Stimulated activated naive B cell treated with anti-CD40 and anti-IgM and Interleukin-4, amounts not matched to agents 10 μg/mL and 1 μg/mL and 100 μg/mL, for 72 hours (primary cell): ENCODE data around the gene MYL2.

Experiments used
- ATAC-seq, 2 donors: fragments of 150-1000 bp; cut with Tn5 transposase; replicated peaks; 2 replicates each; pipeline ENCODE4 v1.10.0; 2021; ENCODE audit warnings: moderate library complexity in 1 of 2
- DNase-seq: peaks from one replicate; pipeline ENCODE4 v3.0.0; 2021
- H3K27ac Mint-ChIP-seq: one replicate; pipeline ENCODE4 v1.8.0; 2022; ENCODE audit warnings: mild to moderate bottlenecking, mixed read lengths
- H3K27me3 Mint-ChIP-seq, 2 donors: one replicate each; pipeline ENCODE4 v1.8.0; 2022; ENCODE audit warnings: mixed read lengths in 2 of 2
- H3K36me3 Mint-ChIP-seq, 2 donors: one replicate each; pipeline ENCODE4 v1.8.0; 2022; ENCODE audit warnings: mixed read lengths in 2 of 2, mild to moderate bottlenecking in 1 of 2
- H3K4me1 Mint-ChIP-seq, 2 donors: one replicate each; pipeline ENCODE4 v1.8.0; 2022; ENCODE audit warnings: mixed read lengths in 2 of 2, mild to moderate bottlenecking in 1 of 2
- H3K4me3 Mint-ChIP-seq, 2 donors: one replicate each; pipeline ENCODE4 v1.8.0; 2022; ENCODE audit warnings: mild to moderate bottlenecking in 2 of 2, mixed read lengths in 2 of 2, moderate library complexity in 1 of 2
- H3K9me3 Mint-ChIP-seq, 2 donors: one replicate each; pipeline ENCODE4 v1.8.0; 2022; ENCODE audit warnings: mixed read lengths in 2 of 2, mild to moderate bottlenecking in 1 of 2

MYL2 gene

GRCh38 chr12:110936367-110937103, 16.2 kb upstream of the MYL2 start:
- Mint-ChIP-seq H3K4me1 (peaks cover 6 to 8% of the 10 kb centered on the region in 2 donors), H3K27me3 (peaks cover 29 to 50% of the 10 kb centered on the region in 2 donors), H3K9me3 (no peaks in the 10 kb centered on the region), H3K4me3 (no peak overlapping the region), H3K27ac (no peak overlapping the region), H3K36me3 (no peaks in the 10 kb centered on the region)
- DNase-seq: no peak
- no peak for ATAC-seq

- peaks cover 6 to 8% of the 10 kb centered on the region in 2 donors for H3K4me1 Mint-ChIP-seq
- no peak for DNase-seq
- no peak for ATAC-seq
- no peak overlapping the region for H3K27ac Mint-ChIP-seq
- no peaks in the 10 kb centered on the region for H3K9me3 Mint-ChIP-seq
- no peaks in the 10 kb centered on the region for H3K36me3 Mint-ChIP-seq
- H3K27me3 Mint-ChIP-seq: peaks cover 23 to 44% of the 10 kb centered on the region in 2 donors
- H3K4me3 Mint-ChIP-seq: no peak overlapping the region
Measured at GRCh38 chr12:110935588-110935987, 15.2 kb upstream of the MYL2 start.

- Mint-ChIP-seq H3K4me3 (no peak overlapping the region), H3K4me1 (peaks cover 6 to 8% of the 10 kb centered on the region in 2 donors), H3K27me3 (peaks cover 23 to 42% of the 10 kb centered on the region in 2 donors), H3K9me3 (no peaks in the 10 kb centered on the region), H3K36me3 (no peaks in the 10 kb centered on the region), H3K27ac (peak overlapping the region; percentile 52)
- ATAC-seq (no peak), DNase-seq (no peak)
Measured at GRCh38 chr12:110934093-110934852, 13.9 kb upstream of the MYL2 start.

- no peak overlapping the region for H3K27ac Mint-ChIP-seq
- peaks cover 6 to 8% of the 10 kb centered on the region in 2 donors for H3K4me1 Mint-ChIP-seq
- no peaks in the 10 kb centered on the region for H3K36me3 Mint-ChIP-seq
Measured at GRCh38 chr12:110933326-110933974, 13.1 kb upstream of the MYL2 start.

GRCh38 chr12:110932046-110932445, 11.7 kb upstream of the MYL2 start:
- peaks cover 1 to 2% of the 10 kb centered on the region in 2 donors for H3K4me1 Mint-ChIP-seq
- H3K9me3 Mint-ChIP-seq: no peaks in the 10 kb centered on the region
- no peak overlapping the region for H3K27ac Mint-ChIP-seq
- no peaks in the 10 kb centered on the region for H3K36me3 Mint-ChIP-seq
- DNase-seq (no peak), ATAC-seq (no peak)
- no peak overlapping the region for H3K4me3 Mint-ChIP-seq
- peaks cover 18 to 36% of the 10 kb centered on the region in 2 donors for H3K27me3 Mint-ChIP-seq

More at GRCh38 chr12:110933326-110933974, 13.1 kb upstream of the MYL2 start:
- H3K4me3 Mint-ChIP-seq: no peak overlapping the region
- no peaks in the 10 kb centered on the region for H3K9me3 Mint-ChIP-seq
- DNase-seq (no peak), ATAC-seq (no peak)
- H3K27me3 Mint-ChIP-seq: peaks cover 23 to 42% of the 10 kb centered on the region in 2 donors

- no peak overlapping the region for H3K27ac Mint-ChIP-seq
- H3K27me3 Mint-ChIP-seq: peaks cover 12 to 28% of the 10 kb centered on the region in 2 donors
- no peaks in the 10 kb centered on the region for H3K36me3 Mint-ChIP-seq
- no peak overlapping the region for H3K4me3 Mint-ChIP-seq
- H3K4me1 Mint-ChIP-seq: no peaks in the 10 kb centered on the region
- no peak for DNase-seq
- H3K9me3 Mint-ChIP-seq: no peaks in the 10 kb centered on the region
- ATAC-seq: no peak
Measured at GRCh38 chr12:110931315-110931728, 10.9 kb upstream of the MYL2 start.

- no peak overlapping the region for H3K4me3 Mint-ChIP-seq
- no peak for ATAC-seq
- no peak for DNase-seq
- no peaks in the 10 kb centered on the region for H3K9me3 Mint-ChIP-seq
- H3K36me3 Mint-ChIP-seq: no peaks in the 10 kb centered on the region
- peaks cover 10 to 23% of the 10 kb centered on the region in 2 donors for H3K27me3 Mint-ChIP-seq
- no peaks in the 10 kb centered on the region for H3K4me1 Mint-ChIP-seq
- no peak overlapping the region for H3K27ac Mint-ChIP-seq
Measured at GRCh38 chr12:110930348-110931314, 10.3 kb upstream of the MYL2 start.

GRCh38 chr12:110929818-110930217, 9.4 kb upstream of the MYL2 start:
- Mint-ChIP-seq H3K4me1 (no peaks in the 10 kb centered on the region), H3K36me3 (no peaks in the 10 kb centered on the region), H3K9me3 (no peaks in the 10 kb centered on the region), H3K4me3 (no peak overlapping the region), H3K27ac (no peak overlapping the region), H3K27me3 (peaks cover 14 to 16% of the 10 kb centered on the region in 2 donors)
- DNase-seq: no peak
- ATAC-seq: no peak

- Mint-ChIP-seq H3K36me3 (no peaks in the 10 kb centered on the region), H3K27ac (no peak overlapping the region), H3K27me3 (peaks cover 5 to 9% of the 10 kb centered on the region in 2 donors), H3K9me3 (no peaks in the 10 kb centered on the region), H3K4me1 (no peaks in the 10 kb centered on the region), H3K4me3 (no peak overlapping the region)
- ATAC-seq (no peak), DNase-seq (no peak)
Measured at GRCh38 chr12:110928700-110929099, 8.3 kb upstream of the MYL2 start.

- ATAC-seq (no peak), DNase-seq (no peak)
- H3K27me3 Mint-ChIP-seq: peaks cover 0 to 5% of the 10 kb centered on the region in 2 donors
- H3K27ac Mint-ChIP-seq: no peak overlapping the region
- H3K4me3 Mint-ChIP-seq: no peak overlapping the region
- no peaks in the 10 kb centered on the region for H3K4me1 Mint-ChIP-seq
- no peaks in the 10 kb centered on the region for H3K36me3 Mint-ChIP-seq
- H3K9me3 Mint-ChIP-seq: no peaks in the 10 kb centered on the region
Measured at GRCh38 chr12:110927546-110927945, 7.2 kb upstream of the MYL2 start.

GRCh38 chr12:110923692-110924334, 3.4 kb upstream of the MYL2 start:
- ATAC-seq (no peak), DNase-seq (no peak)
- no peaks in the 10 kb centered on the region for H3K9me3 Mint-ChIP-seq
- peaks cover 0 to 11% of the 10 kb centered on the region in 2 donors for H3K27me3 Mint-ChIP-seq
- H3K27ac Mint-ChIP-seq: no peak overlapping the region
- no peaks in the 10 kb centered on the region for H3K36me3 Mint-ChIP-seq
- no peaks in the 10 kb centered on the region for H3K4me1 Mint-ChIP-seq
- H3K4me3 Mint-ChIP-seq: no peak overlapping the region

GRCh38 chr12:110923192-110923591, 2.8 kb upstream of the MYL2 start:
- DNase-seq: no peak
- H3K27ac Mint-ChIP-seq: no peak overlapping the region
- no peaks in the 10 kb centered on the region for H3K36me3 Mint-ChIP-seq
- no peak for ATAC-seq
- H3K9me3 Mint-ChIP-seq: no peaks in the 10 kb centered on the region
- H3K4me1 Mint-ChIP-seq: no peaks in the 10 kb centered on the region
- H3K27me3 Mint-ChIP-seq: peaks cover 0 to 11% of the 10 kb centered on the region in 2 donors
- no peak overlapping the region for H3K4me3 Mint-ChIP-seq

- H3K27me3 Mint-ChIP-seq: peaks cover 0 to 11% of the 10 kb centered on the region in 2 donors
- no peak overlapping the region for H3K27ac Mint-ChIP-seq
- ATAC-seq (no peak), DNase-seq (no peak)
- no peaks in the 10 kb centered on the region for H3K4me1 Mint-ChIP-seq
- H3K4me3 Mint-ChIP-seq: no peak overlapping the region
- H3K36me3 Mint-ChIP-seq: no peaks in the 10 kb centered on the region
- no peaks in the 10 kb centered on the region for H3K9me3 Mint-ChIP-seq
Measured at GRCh38 chr12:110922652-110923051, 2.3 kb upstream of the MYL2 start.
